CD4-positive, alpha-beta T cell (primary cell): ENCODE results near the gene PRSS16. TPM values are rescaled to one million over a fixed set of nuclear protein-coding genes. Genes with fewer than 3 reads are reported as not detected.

Source experiments
- ATAC-seq: fragments of 200-7000 bp; cut with Tn5 transposase; one replicate; pipeline ENCODE4 v1.10.0; 2022; ENCODE audit warnings: mild to moderate bottlenecking; ENCODE audit not compliant: poor library complexity
- CTCF ChIA-PET: fragments of 350-600 bp; sonication (Branson Sonifier 250); formaldehyde crosslinking; loops from one replicate; lab custom pipeline; 2021; ENCODE audit warnings: antibody characterized with exemption, inconsistent platforms; lab: Charles Lee
- POLR2A ChIA-PET: fragments of 350-600 bp; sonication (Branson Sonifier 250); formaldehyde crosslinking; loops from one replicate; lab custom pipeline; 2021; ENCODE audit warnings: antibody characterized with exemption, inconsistent platforms; lab: Charles Lee
- DNase-seq, 14 experiments: peaks; one replicate each; pipeline ENCODE4 v3.0.0-alpha.2; 2013 to 2020; ENCODE audit warnings: mixed read lengths in 2 of 14
- H3K27ac ChIP-seq, 2 donors: one replicate each; pipeline versions ENCODE4 v1.5.1 to v1.7.0; 2013; ENCODE audit warnings: low read length in 2 of 2, low read depth in 1 of 2, mild to moderate bottlenecking in 1 of 2
- H3K27me3 ChIP-seq, 2 experiments: 1 replicate in 1 of 2; 2 replicates in 1 of 2; pipeline versions ENCODE4 v1.6.1 to v1.7.0; 2013; ENCODE audit warnings: low read length in 2 of 2, control low read depth in 1 of 2, mild to moderate bottlenecking in 1 of 2, moderate library complexity in 1 of 2; ENCODE audit not compliant: insufficient read depth in 2 of 2, control insufficient read depth in 1 of 2
- H3K36me3 ChIP-seq: one replicate; pipeline ENCODE4 v1.6.1; 2013; ENCODE audit warnings: low read length, control low read depth; ENCODE audit not compliant: insufficient read depth
- H3K4me1 ChIP-seq: one replicate; pipeline ENCODE4 v1.6.1; 2013; ENCODE audit warnings: low read length, control low read depth; ENCODE audit not compliant: insufficient read depth
- H3K4me3 ChIP-seq: one replicate; pipeline ENCODE4 v1.5.1; 2013; ENCODE audit warnings: mild to moderate bottlenecking, low read length, moderate library complexity
- H3K9me3 ChIP-seq, 2 experiments: 1 replicate in 1 of 2; 2 replicates in 1 of 2; pipeline versions ENCODE4 v1.6.1 to v1.7.0; 2013; ENCODE audit warnings: low read length in 2 of 2, mild to moderate bottlenecking in 2 of 2, control low read depth in 1 of 2, moderate library complexity in 1 of 2; ENCODE audit not compliant: control insufficient read depth in 1 of 2, insufficient read depth in 1 of 2
- H3K27ac Mint-ChIP-seq: one replicate; pipeline ENCODE4 v1.8.0; 2020; ENCODE audit warnings: mixed read lengths
- H3K27me3 Mint-ChIP-seq: one replicate; pipeline ENCODE4 v1.8.0; 2021; ENCODE audit warnings: mixed read lengths
- H3K36me3 Mint-ChIP-seq: one replicate; pipeline ENCODE4 v1.8.0; 2021; ENCODE audit warnings: low read depth, mixed read lengths
- H3K4me1 Mint-ChIP-seq: one replicate; pipeline ENCODE4 v1.8.0; 2021; ENCODE audit warnings: low read depth, mixed read lengths
- H3K4me3 Mint-ChIP-seq: one replicate; pipeline ENCODE4 v1.8.0; 2020; ENCODE audit warnings: mild to moderate bottlenecking, mixed read lengths
- H3K9me3 Mint-ChIP-seq: one replicate; pipeline ENCODE4 v1.8.0; 2020; ENCODE audit warnings: mixed read lengths
- CTCF ChIP-seq: fragments of 200-600 bp; IDR thresholded peaks from one replicate; pipeline ENCODE4 v1.8.0; 2022; ENCODE audit warnings: antibody characterized with exemption, mild to moderate bottlenecking
- intact Hi-C, 2 experiments: fragments of 100-400 bp; cut with DNase I in 1 of 2; cut with micrococcal nuclease in 1 of 2; formaldehyde crosslinking; loops; one replicate each; pipeline versions ENCODE4 v1.15.1 to v1.9.0; 2023 to 2025; cut with DNase I, micrococcal nuclease
- total RNA-seq, 174 experiments: library from RNA in 2 of 174; stranded (reverse) in 2 of 174; gene quantifications; one replicate each; pipeline ENCODE4 v1.2.3 and lab custom pipeline; 2021 to 2026

Gene PRSS16
- total RNA-seq, 2 experiments from 2014 or later, result 0.69 to 0.98 TPM

- Mint-ChIP-seq H3K4me1 (no peaks in the 10 kb centered on the region), H3K9me3 (peaks cover 34% of the 10 kb centered on the region), H3K27ac (no peak overlapping the region), H3K36me3 (peaks cover 13% of the 10 kb centered on the region), H3K4me3 (no peak overlapping the region), H3K27me3 (peaks cover 96% of the 10 kb centered on the region)
- POLR2A ChIA-PET, result no interaction called here
- peaks cover 88 to 91% of the 10 kb centered on the region in 2 experiments for H3K27me3 ChIP-seq
- ATAC-seq (no peak), DNase-seq (no peak)
- TF ChIP-seq CTCF, result no peak
- no peaks in the 10 kb centered on the region for H3K4me1 ChIP-seq
- H3K36me3 ChIP-seq, result no peaks in the 10 kb centered on the region
- H3K4me3 ChIP-seq, result no peak overlapping the region
- peaks cover 40 to 45% of the 10 kb centered on the region in 2 experiments for H3K9me3 ChIP-seq
- no peak overlapping the region for H3K27ac ChIP-seq
- intact Hi-C loops, result no loop called here
- CTCF ChIA-PET, result interaction anchor here (0.5 kb wide), 1 partner anchor 408 kb away, joined by 3 read pairs; no protein-coding TSS in a partner anchor
Observed at GRCh38 chr6:27287751-27288135, 40.2 kb downstream of the PRSS16 start.

GRCh38 chr6:27288136-27289044, 40.9 kb downstream of the PRSS16 start:
- no peak for ATAC-seq

More at GRCh38 chr6:27288136-27289044, 40.9 kb downstream of the PRSS16 start:
- peaks cover 96% of the 10 kb centered on the region for H3K27me3 Mint-ChIP-seq
- Histone ChIP-seq H3K4me1 (no peaks in the 10 kb centered on the region), H3K9me3 (peaks cover 40 to 44% of the 10 kb centered on the region in 2 experiments), H3K27me3 (peaks cover 86 to 90% of the 10 kb centered on the region in 2 experiments), H3K4me3 (no peak overlapping the region), H3K27ac (no peak overlapping the region), H3K36me3 (no peaks in the 10 kb centered on the region)
- ChIA-PET CTCF (no interaction called here), POLR2A (no interaction called here)
- H3K4me3 Mint-ChIP-seq, result no peak overlapping the region
- no peak for DNase-seq
- intact Hi-C loops, result no loop called here
- H3K27ac Mint-ChIP-seq, result no peak overlapping the region
- no peak for TF ChIP-seq CTCF
- peaks cover 34% of the 10 kb centered on the region for H3K9me3 Mint-ChIP-seq
- H3K4me1 Mint-ChIP-seq, result no peaks in the 10 kb centered on the region
- H3K36me3 Mint-ChIP-seq, result peaks cover 13% of the 10 kb centered on the region
